ENCODE data around the gene CD164. TPM values are rescaled to one million over a fixed set of nuclear protein-coding genes. Genes with fewer than 3 reads are reported as not detected.
"Not testable (repeated sequence)": the region's sequence is repeated elsewhere in the genome, so short reads cannot be mapped to it uniquely, and the experiment has no call there.

CD164 gene
- total RNA-seq, 1 donor from 2014 or later = 307 TPM

DNA sequence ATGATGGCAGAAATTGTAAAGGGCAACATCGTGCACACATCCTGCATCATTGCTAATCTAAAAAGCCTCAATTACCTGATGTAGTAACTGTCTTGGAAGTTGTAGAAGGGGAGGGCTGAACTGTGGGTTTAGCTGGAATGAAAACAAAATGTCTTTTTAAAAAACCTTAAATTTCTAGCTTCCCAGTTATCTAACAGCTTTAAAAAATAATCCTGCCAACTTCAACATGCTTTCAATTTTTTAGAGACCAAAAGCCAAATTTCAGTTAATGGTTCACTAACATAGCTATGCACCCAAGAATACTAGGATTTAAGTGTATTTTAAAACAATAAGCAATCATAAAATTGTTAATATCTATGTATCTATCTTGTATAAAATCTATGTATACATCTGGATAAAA, 11.9 kb downstream of the CD164 start:
- Histone ChIP-seq H3K9me3 (no peaks in the 10 kb centered on the region), H3K27me3 (ENCODE audit: low read depth) (no peaks in the 10 kb centered on the region), H3K36me3 (peaks cover 93% of the 10 kb centered on the region), H3K4me3 (no peak overlapping the region), H3K27ac (no peak overlapping the region), H3K4me1 (peaks cover 29% of the 10 kb centered on the region)
- ATAC-seq = no peak
- intact Hi-C loops (cut with DNase I) = no loop called here
- TF ChIP-seq, protein P1, sequence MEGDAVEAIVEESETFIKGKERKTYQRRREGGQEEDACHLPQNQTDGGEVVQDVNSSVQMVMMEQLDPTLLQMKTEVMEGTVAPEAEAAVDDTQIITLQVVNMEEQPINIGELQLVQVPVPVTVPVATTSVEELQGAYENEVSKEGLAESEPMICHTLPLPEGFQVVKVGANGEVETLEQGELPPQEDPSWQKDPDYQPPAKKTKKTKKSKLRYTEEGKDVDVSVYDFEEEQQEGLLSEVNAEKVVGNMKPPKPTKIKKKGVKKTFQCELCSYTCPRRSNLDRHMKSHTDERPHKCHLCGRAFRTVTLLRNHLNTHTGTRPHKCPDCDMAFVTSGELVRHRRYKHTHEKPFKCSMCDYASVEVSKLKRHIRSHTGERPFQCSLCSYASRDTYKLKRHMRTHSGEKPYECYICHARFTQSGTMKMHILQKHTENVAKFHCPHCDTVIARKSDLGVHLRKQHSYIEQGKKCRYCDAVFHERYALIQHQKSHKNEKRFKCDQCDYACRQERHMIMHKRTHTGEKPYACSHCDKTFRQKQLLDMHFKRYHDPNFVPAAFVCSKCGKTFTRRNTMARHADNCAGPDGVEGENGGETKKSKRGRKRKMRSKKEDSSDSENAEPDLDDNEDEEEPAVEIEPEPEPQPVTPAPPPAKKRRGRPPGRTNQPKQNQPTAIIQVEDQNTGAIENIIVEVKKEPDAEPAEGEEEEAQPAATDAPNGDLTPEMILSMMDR (IDR thresholded peaks at IDR 0.05) = no peak
- DNase-seq = no peak

DNA sequence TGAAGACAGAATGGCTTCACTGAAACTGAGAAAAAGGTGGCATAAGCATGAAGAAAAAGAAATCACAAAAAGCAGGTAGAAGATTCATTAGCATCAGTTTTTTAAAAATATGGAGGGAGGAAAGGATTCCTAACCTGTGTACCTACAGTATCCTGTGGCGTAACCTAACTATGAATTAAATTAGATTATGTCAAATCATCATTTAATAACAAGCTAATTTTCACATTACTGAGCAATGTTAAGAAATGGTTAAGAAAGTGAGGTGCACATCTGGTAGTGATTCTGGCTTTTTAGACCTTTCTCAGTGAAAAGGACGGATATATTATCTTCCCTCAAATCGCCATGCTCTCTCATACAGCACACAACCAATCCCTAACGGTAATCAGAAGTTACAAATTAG, 12.5 kb downstream of the CD164 start:
- Histone ChIP-seq H3K27ac (no peak overlapping the region), H3K4me1 (peaks cover 23% of the 10 kb centered on the region)

DNA sequence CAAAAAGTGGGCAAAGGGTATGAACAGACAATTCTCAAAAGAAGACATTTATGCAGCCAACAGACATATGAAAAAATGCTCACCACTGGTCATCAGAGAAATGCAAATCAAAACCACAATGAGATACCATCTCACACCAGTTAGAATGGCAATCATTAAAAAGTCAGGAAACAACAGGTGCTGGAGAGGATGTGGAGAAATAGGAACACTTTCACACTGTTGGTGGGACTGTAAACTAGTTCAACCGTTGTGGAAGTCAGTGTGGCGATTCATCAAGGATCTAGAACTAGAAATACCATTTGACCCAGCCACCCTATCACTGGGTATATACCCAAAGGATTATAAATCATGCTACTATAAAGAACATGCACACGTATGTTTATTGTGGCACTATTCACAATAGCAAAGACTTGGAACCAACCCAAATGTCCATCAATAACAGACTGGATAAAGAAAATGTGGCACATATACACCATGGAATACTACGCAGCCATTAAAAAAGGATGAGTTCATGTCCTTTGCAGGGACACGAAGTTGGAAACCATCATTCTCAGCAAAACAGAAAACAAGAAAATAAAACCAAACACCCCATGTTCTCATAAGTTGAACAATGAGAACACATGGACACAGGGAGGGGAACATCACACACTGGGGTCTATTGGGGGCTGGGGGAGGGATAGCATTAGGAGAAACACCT, 17.7 kb downstream of the CD164 start:
- H3K9me3 ChIP-seq; H3K27ac ChIP-seq; H3K4me3 ChIP-seq; DNase-seq; ATAC-seq; H3K4me1 ChIP-seq; H3K27me3 ChIP-seq (ENCODE audit: low read depth); intact Hi-C loops (cut with DNase I): not testable (repeated sequence)
- peaks cover 94% of the 10 kb centered on the region for H3K36me3 ChIP-seq

More for the DNA sequence above, 12.5 kb downstream of the CD164 start:
- intact Hi-C loops (cut with DNase I) = no loop called here
- TF ChIP-seq, protein P1 (IDR thresholded peaks at IDR 0.05) = no peak
- ATAC-seq = no peak
- Histone ChIP-seq H3K9me3 (no peaks in the 10 kb centered on the region), H3K4me3 (no peak overlapping the region), H3K27me3 (ENCODE audit: low read depth) (no peaks in the 10 kb centered on the region), H3K36me3 (peaks cover 93% of the 10 kb centered on the region)
- no peak for DNase-seq

DNA sequence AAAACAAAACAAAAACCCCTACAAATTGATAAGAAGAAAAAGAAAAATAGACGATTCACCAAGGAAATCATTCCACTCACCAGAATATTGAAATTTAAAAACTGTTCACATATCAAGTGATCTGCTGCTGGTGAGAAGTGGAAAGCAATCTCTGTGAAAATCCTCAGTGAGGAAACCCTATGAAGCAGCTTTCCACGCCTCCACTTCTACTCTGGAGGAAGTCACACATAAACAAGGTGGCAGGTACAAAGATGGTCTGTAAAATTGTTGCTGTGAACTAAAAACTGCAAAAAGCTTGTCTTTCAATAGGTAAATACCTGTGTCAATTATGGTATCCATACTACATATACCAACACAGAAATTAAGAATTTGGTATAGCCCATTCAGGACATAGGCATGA, 18.5 kb downstream of the CD164 start:
- TF ChIP-seq, protein P1 (IDR thresholded peaks at IDR 0.05) = no peak
- intact Hi-C loops (cut with DNase I) = no loop called here
- no peaks in the 10 kb centered on the region for H3K9me3 ChIP-seq
- H3K4me3 ChIP-seq = no peak overlapping the region
- no peaks in the 10 kb centered on the region for H3K4me1 ChIP-seq
- DNase-seq (no peak), ATAC-seq (no peak)
- peaks cover 87% of the 10 kb centered on the region for H3K36me3 ChIP-seq
- H3K27ac ChIP-seq = no peak overlapping the region
- H3K27me3 ChIP-seq (ENCODE audit: low read depth) = no peaks in the 10 kb centered on the region

DNA sequence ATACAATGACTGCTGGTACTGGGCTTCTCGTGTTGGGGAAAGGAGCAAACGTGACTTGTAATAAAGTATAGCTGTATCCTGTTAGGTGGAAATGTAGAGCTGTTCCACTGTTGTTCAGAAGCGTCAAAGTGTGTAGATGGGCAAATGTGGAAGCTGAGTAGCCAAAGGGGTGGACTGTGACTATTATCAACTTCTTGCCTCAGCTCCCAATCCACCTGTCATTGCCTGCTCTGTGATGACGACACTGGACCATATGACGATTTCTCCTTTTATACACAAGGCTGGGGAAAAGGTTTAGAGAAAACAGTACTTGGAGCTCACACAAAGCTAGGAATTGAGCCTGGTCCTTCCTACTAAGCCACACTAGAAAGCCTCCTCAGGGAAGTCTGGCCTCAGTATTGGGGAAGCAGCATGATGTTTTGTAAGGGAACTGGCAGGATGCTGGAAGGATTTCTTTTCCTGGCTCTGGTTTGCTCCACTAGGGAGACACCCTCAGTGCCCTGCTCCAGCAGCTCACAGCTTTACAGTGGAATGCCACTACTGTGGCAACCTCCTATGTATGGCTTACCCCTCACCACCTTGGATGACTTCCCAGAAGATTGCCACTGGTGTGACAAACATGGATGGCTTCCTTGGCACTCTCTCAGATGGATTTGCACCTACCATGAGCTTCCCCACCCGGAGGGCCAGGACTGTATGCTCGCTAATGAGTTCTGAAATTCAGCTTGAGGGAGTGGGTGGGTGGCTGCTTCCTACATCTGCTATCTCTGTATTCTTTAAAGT, 20.0 kb downstream of the CD164 start:
- H3K27me3 ChIP-seq (ENCODE audit: low read depth) = no peaks in the 10 kb centered on the region
- peaks cover 72% of the 10 kb centered on the region for H3K36me3 ChIP-seq
- ATAC-seq = peak in 1 of 2 donors; percentile 40
- no peak overlapping the region for H3K4me3 ChIP-seq
- intact Hi-C loops (cut with DNase I) = no loop called here
- no peak overlapping the region for H3K27ac ChIP-seq
- H3K4me1 ChIP-seq = no peaks in the 10 kb centered on the region
- no peak for DNase-seq
- TF ChIP-seq, protein P1 (IDR thresholded peaks at IDR 0.05) = no peak
- no peaks in the 10 kb centered on the region for H3K9me3 ChIP-seq

DNA sequence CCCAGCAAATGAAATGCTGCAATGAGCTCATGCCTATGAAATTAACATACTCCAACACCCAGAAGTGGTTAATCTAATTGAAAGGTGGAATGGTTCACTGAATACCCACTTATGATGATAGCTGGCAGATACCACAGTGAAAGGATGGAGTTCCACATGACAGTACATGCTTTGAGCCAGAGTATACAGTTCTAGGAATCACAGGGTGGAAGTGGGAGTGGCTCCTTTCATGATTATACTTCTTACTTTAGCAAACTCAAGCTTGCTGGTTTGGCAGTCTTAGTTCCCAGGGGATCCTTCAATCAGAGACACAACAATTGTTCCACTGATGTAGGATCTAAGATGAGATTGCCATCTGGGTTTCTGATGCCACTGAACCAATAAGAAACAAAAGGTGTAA, 21.5 kb downstream of the CD164 start:
- no peaks in the 10 kb centered on the region for H3K4me1 ChIP-seq
- no peak for DNase-seq
- no peak for ATAC-seq
- H3K9me3 ChIP-seq = no peaks in the 10 kb centered on the region
- no peak overlapping the region for H3K4me3 ChIP-seq
- H3K27me3 ChIP-seq (ENCODE audit: low read depth) = no peaks in the 10 kb centered on the region
- peaks cover 57% of the 10 kb centered on the region for H3K36me3 ChIP-seq
- intact Hi-C loops (cut with DNase I) = no loop called here
- H3K27ac ChIP-seq = no peak overlapping the region
- TF ChIP-seq, protein P1 (IDR thresholded peaks at IDR 0.05) = no peak
